ENCODE data around the gene RALGDS. TPM values are rescaled to one million over a fixed set of nuclear protein-coding genes. Genes with fewer than 3 reads are reported as not detected.

RALGDS gene
- total RNA-seq, 1 experiment from 2014 or later = 36.1 TPM

- CTCF ChIA-PET = no interaction called here
- H3K27me3 ChIP-seq (ENCODE audit: insufficient read depth, low read length) = no peaks in the 10 kb centered on the region
Measured at GRCh38 chr9:133057006-133057405, 64.0 kb downstream of the RALGDS start.

More at GRCh38 chr9:133057006-133057405, 64.0 kb downstream of the RALGDS start:
- Histone ChIP-seq H3K36me3 (ENCODE audit: control insufficient read depth in 1 of 2, insufficient read depth in 2 of 2, low read length in 2 of 2) (peaks cover 20 to 27% of the 10 kb centered on the region in 2 experiments; a peak in 3 of 4 replicates), H3K4me3 (replicated peaks in 1 of 2; ENCODE audit: low read depth in 1 of 2, low read length in 2 of 2) (no peak overlapping the region), H3K9ac (ENCODE audit: low read length) (no peak overlapping the region), H3K4me2 (ENCODE audit: low read length) (no peak overlapping the region), H3K27ac (ENCODE audit: low read depth, low read length) (no peak overlapping the region), H4K20me1 (ENCODE audit: insufficient read depth) (no peaks in the 10 kb centered on the region), H3K4me1 (ENCODE audit: control insufficient read depth in 1 of 2, insufficient read depth in 2 of 2, low read length in 2 of 2) (peaks cover 0 to 2% of the 10 kb centered on the region in 2 experiments; a peak in 1 of 4 replicates), H3K9me2 (ENCODE audit: insufficient read depth) (no peaks in the 10 kb centered on the region), H2AFZ (ENCODE audit: low read depth, low read length, poor library complexity, severe bottlenecking) (no peak overlapping the region), H3K9me3 (ENCODE audit: control insufficient read depth in 1 of 2, insufficient read depth in 1 of 2, low read depth in 1 of 2, low read length in 2 of 2) (no peaks in the 10 kb centered on the region), H3K79me2 (ENCODE audit: insufficient read depth, low read length) (no peaks in the 10 kb centered on the region)
- POLR2A ChIA-PET = no interaction called here
- RAD21 ChIA-PET (ENCODE audit: low non-redundant PET in 1 of 2, low total read pairs in 2 of 2, uncharacterized antibody in 2 of 2, unreplicated experiment in 2 of 2) = no interaction called here
- intact Hi-C loops (cut with micrococcal nuclease) = no loop called here
- DNase-seq (ENCODE audit: low read depth, low spot score) (no peak), ATAC-seq (no peak)
- TF ChIP-seq CBX3 (IDR thresholded peaks at IDR 0.05; ENCODE audit: low read depth) (no peak), CTCF (IDR thresholded peaks at IDR 0.05 in 2 of 3, conservative IDR thresholded peaks at IDR 0.05 in 1 of 3; ENCODE audit: borderline replicate concordance in 1 of 3, insufficient read depth in 1 of 3, low read depth in 2 of 3, low read length in 2 of 3) (no peak), POLR2A (IDR thresholded peaks at IDR 0.05; ENCODE audit: borderline replicate concordance, extremely low read depth, insufficient read depth, insufficient read length) (no peak), RAD21 (IDR thresholded peaks at IDR 0.05; ENCODE audit: low read depth) (no peak), EGR1 (IDR thresholded peaks at IDR 0.05; ENCODE audit: low read depth) (no peak), ZFX (IDR thresholded peaks at IDR 0.05) (no peak), TCF7L2 (IDR thresholded peaks at IDR 0.05; ENCODE audit: borderline replicate concordance, extremely low read depth, insufficient read depth, insufficient read length) (no peak), ELF1 (IDR thresholded peaks at IDR 0.05; ENCODE audit: borderline replicate concordance, low read depth) (no peak), SP1 (IDR thresholded peaks at IDR 0.05; ENCODE audit: low read depth) (no peak), YY1 (IDR thresholded peaks at IDR 0.05; ENCODE audit: extremely low read depth, insufficient replicate concordance, low read depth, low read length) (no peak), ATF3 (IDR thresholded peaks at IDR 0.05) (no peak), SRF (IDR thresholded peaks at IDR 0.05; ENCODE audit: low read depth) (no peak), EZH2phosphoT487 (IDR thresholded peaks at IDR 0.05; ENCODE audit: borderline replicate concordance) (no peak), CEBPB (IDR thresholded peaks at IDR 0.05; ENCODE audit: low read depth) (no peak), SIN3A (IDR thresholded peaks at IDR 0.05; ENCODE audit: low read depth) (no peak), MAX (IDR thresholded peaks at IDR 0.05) (no peak), ZNF274 (IDR thresholded peaks at IDR 0.05; ENCODE audit: low read depth, low read length) (no peak)
- BruUV-seq (replicated peaks) = no TSS peak
